Stimulated activated CD4-positive, alpha-beta T cell treated with anti-CD3 and anti-CD28 coated beads, Interleukin-2, amount 100 ng/mL, for 24 hours (primary cell): Measurements from ENCODE around the gene MKNK1.

Experiments
- DNase-seq, 2 donors: peaks; one replicate each; pipeline ENCODE4 v3.0.0-alpha.2; 2020

MKNK1 gene

GRCh38 chr1:46595127-46595526 is 8.9 kb downstream of the MKNK1 start:
- DNase-seq: peak in 1 of 2 donors; percentile 16

- DNase-seq: no peak
These were observed 10.0 kb downstream of the MKNK1 start for GRCh38 chr1:46594063-46594462.

DNA sequence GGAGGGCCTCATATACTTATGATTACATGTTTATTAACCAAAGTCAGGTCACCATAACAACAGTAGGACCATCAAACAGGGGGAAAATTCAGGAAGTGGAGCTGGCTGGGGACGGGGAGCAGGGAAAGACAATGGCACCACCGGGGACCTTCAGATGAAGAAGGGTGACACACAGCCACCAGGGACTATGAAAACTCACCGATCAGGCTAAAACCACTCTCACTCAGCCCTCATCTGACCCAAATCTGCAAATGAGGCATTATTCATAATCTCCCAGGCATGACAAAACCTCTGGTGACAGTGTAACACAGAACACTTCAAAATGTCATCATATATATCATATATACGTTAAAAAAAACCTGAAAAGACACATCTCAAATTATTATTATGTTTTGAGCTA is 11.2 kb downstream of the MKNK1 start:
- no peak for DNase-seq

DNA sequence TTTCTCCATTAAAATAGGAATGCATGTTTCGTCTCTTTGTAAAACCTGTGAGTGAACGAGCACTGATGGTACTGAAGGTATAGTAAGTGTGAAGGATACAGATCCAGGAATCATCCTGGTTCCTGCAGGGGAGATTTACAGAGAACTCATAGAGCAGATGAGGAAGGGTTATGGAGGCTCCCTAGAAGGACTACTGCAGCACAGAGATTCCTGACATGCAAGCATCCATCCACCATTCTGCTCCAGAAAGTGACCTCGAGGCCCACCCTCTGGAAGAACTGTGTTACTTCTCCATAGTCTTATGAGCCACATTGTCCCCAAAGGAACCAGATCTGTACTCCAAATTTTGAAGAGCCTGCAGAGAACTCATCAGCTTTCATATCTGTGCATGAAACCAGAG is 14.5 kb downstream of the MKNK1 start:
- no peak for DNase-seq

GRCh38 chr1:46587069-46587468 is 17.0 kb downstream of the MKNK1 start:
- DNase-seq: no peak

- DNase-seq: no peak
These were observed 18.6 kb downstream of the MKNK1 start for GRCh38 chr1:46585312-46585938.

DNA sequence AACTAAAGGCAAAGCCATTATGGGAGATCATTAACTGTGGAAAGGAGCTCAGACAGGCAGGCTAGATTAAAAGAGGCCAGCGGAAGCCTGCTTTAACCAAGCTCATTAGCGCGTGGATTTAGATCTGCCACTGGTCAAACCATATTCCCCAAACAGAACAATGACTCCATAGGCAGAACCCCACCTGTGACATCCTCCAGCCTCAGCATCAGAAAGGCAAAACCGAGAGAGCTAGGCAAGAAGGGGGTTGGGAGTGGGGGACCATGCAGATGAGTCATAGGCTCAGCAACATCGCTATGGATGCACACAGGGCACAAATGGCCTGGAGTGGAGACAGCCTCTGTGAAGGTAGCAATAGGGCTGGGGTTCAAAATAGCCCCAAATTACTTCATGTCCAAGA is 20.6 kb downstream of the MKNK1 start:
- DNase-seq: no peak

DNA sequence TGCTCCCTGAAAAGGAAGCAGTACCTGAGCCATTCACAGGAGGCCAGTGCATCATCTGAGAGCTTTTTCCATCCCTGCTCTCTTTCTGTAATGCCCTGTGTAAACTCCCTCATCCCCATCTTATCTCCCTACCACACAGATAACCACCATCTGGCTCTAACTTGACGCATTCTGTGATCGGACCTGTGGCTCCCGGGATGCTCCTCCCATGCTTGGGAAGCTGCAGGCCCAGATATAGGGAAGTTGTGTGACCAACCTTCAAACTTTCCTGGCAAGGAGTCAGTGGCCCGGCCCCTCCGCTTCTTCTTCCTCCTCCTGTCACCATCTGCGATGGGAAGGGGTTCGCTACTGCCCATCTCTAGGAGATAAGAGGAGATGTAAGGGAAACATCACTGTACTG is 21.1 kb downstream of the MKNK1 start:
- no peak for DNase-seq

DNA sequence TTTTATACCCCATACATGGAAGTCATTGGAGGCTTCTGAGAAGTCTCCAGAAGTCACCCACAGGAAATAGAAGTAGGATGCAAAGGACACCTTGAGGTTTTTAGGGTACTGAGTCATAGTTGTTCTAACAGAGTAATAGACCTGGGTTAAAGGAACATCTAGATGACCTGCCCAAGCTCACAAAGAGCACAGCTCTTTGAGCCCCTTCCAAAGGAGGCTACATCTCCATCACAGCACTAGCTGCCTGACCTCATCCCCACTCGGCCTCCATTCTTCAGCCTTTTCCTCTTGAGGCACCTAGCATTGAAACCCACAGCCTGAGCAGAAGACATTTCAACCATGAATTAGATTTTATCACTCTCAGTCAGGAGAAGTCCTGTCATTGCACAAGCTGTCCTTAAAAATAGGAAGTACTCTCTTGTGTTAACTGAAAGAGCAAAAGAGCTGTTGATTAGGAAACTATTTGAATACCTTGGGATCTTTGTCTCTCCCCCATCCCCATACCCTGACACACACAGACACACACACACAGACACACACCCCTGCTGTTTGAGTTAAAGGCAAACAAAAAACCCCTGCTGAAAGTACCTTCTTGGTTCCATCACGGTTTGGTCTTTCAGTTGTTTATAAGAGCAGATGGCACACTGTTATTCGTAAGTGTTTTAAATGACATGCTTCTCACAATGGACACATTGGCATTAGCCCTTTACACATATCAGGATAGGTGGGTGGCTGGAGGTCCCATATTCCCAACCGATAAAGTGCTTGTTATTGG is 22.2 kb downstream of the MKNK1 start:
- DNase-seq: no peak

- no peak for DNase-seq
These were observed 23.7 kb downstream of the MKNK1 start for GRCh38 chr1:46580140-46580903.

- no peak for DNase-seq
These were observed 26.4 kb downstream of the MKNK1 start for GRCh38 chr1:46577671-46578070.

GRCh38 chr1:46576596-46576995 is 27.5 kb downstream of the MKNK1 start:
- DNase-seq: no peak

- no peak for DNase-seq
These were observed 28.3 kb downstream of the MKNK1 start for GRCh38 chr1:46575778-46576177.

GRCh38 chr1:46575300-46575699 is 28.8 kb downstream of the MKNK1 start:
- DNase-seq: no peak

GRCh38 chr1:46571691-46572225 is 32.3 kb downstream of the MKNK1 start:
- DNase-seq: no peak

DNA sequence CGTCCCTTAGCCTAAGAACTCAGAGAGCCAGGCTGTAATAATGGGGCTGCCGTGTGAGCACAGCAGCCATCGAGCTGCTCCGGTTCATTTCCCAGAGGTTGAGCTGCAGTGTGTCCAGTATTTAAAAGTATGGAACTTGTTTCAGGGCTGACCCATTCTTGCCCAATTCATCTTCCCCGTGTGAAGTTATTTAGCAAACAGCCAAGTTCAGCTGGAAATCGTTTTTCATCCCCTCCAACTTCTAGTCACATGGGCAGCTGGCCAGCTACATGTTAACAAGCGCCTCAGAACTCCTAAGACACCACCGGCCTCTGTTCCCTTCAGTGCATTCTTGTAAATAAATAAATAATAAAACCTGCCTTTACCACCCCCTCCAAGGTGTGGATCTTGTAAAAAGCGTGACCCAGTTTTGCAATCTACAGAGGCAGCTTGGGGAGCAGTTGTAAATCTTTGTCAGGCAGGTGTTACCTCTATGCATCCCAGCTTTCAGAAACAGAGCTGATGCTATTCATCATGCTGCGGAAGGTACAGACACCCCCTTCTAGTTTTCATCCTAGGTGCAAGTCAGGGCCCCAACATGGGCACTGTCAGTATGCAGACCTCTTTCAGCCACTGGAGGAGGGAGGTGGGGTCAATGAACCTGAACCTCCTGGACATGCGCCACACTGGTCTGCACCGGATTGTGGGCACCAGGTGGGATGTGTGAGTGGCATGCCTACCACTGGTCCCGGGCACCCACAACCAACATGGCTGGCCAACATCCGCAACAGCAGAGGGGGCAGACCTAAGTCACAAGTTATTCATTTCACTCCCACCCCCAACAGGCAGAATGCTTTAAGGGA is 34.0 kb downstream of the MKNK1 start:
- no peak for DNase-seq

DNA sequence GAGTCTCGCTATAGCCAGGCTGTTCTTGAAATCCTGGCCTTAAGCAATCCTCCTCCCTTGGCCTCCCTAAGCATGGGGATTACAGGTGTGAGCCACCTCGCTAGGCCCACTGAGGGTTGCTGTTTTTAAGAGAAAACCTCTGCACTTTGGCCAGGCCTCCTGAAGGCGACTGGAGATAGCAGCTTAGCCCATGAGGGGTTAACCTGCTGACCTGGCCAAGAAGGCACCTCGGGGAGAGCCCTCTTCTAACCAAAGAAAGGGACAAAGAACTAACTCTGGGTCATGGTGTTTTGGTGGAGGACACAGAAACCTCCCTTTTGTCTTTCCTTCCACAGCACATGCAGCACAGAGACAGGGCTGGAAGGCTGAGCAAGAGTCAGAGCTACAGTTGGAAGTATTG is 35.0 kb downstream of the MKNK1 start:
- DNase-seq: no peak

DNA sequence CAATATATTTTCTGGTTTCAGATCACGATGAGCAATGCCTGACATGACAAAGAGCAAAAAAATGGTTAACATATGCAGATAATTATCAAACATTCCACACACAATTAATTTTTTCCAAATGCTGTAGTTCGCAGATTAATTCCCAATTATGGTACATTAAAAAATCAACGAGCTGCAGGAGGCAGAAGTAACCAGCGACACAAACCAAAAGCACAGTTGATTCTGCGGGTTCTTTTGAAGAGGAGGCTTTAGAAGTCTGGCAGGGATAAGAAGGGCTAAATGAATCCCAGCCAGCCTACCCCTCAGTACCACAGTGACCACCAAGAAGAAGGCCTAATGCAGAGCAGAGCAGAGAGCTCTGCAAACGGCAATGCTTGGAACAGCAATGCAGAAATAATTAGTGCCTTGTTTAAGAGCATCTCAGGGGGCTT is 35.6 kb downstream of the MKNK1 start:
- no peak for DNase-seq

GRCh38 chr1:46563341-46563740 is 40.7 kb downstream of the MKNK1 start:
- no peak for DNase-seq

DNA sequence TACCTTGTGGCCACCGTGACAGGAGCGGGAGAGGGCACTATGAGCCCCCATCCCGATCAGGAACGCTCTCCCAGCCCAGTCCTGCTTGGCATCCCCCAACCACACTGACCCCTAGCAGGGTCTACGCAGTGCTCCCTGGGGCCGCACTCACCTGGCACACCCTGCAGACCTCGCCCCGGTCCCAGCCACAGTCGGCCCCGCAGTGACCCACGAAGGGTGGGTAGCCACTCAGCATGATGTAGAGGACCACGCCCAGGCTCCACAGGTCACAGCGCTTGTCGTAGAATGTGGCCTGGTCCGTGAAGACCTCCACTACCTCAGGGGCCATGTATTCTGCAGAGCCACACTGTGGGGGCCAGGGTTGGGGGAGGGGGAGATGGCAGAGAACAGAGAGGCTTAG is 41.6 kb downstream of the MKNK1 start:
- DNase-seq: no peak

GRCh38 chr1:46558966-46559365 is 45.1 kb downstream of the MKNK1 start:
- DNase-seq: no peak

DNA sequence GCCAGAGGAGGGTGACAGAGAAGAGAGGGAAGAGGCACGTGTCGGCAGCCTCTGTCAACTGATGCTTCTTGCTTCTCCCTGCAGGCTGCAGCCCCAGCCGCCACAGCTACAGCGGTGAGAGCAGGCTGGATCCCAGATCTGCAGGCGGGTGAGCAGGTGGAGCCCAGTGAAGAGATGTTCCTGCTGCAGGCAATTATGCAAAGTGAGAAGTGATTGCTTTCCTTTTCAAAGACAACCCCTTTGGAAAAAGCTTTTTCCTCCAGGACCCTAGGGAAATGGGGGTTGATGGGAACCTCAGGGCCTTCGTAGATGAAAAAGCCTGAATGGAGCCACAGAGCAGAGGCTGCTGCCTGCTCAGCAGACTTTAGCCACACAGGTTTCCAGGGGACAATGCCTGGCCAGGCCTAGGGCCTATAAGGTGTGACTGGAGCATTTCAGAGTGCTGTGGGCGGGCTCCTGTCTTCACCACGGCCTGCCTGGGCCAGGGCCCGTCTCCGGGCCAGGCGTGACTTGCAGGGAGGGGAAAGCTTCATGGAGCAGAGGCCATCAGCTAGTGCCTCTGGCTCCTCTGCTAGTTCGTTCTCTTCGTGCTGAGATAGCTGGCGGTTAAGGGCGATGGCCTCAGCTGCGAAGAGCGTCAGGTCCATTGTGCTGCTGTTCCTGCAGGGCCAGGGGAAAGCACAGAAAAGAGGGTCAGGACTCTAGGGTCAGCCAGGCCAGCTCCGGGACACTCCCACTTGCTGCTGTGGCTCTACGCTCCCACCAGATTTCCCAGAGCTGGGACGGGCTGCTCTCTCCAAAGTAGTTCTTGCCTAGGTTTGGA is 45.7 kb downstream of the MKNK1 start:
- no peak for DNase-seq
